UCSD-AML1 (cell line): Measurements from ENCODE around the gene RASGRF1.
"Not testable (repeated sequence)": the region's sequence is repeated elsewhere in the genome, so short reads cannot be mapped to it uniquely, and the experiment has no call there.

Source experiments
- DNase-seq: peaks from one replicate; lab custom pipeline; 2025; ENCODE audit not compliant: unreplicated experiment; lab: John Stamatoyannopoulos, UW

RASGRF1 gene

DNA sequence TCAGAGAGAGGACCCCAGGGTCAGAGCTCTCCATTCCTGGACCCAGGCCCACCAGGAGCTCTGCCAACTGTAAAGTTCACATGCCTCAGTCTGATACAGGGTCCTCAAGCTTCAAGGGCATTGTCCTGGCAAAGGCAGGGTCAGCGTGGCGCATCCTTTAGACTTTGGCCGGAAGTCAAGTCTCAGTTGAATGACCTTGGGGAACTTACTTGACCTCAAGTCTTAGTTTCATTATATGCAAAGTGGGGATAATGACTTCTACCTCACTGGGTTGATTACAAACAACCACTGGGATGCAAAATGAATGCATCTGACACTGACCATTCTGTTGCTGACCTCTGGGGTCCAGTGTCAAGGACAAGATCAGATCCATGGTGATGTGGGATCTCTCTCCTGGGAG lies 75.2 kb downstream of the RASGRF1 start:
- DNase-seq = no peak

DNA sequence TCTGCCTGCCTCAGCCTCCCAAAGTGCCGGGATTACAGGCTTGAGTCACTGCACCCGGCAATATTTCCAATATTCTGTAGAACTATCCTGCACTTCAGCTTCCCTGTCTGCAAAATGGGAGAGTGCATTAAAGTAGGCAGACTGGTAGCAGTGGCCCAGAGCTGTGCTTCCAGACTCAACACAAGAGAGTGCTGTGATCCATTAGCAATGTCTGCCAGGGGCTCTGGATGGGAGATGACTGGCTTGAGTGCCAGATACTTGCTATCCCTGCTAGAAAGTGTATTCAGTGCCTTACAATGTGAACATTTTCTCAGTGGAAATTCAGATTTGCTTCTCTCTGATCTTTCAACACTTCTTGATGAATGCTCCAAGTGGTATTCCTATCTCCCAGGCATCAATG lies 80.3 kb downstream of the RASGRF1 start:
- no peak for DNase-seq

GRCh38 chr15:79009379-79009778 lies 81.2 kb downstream of the RASGRF1 start:
- no peak for DNase-seq

- no peak for DNase-seq
Observed at GRCh38 chr15:79008659-79009058, 81.9 kb downstream of the RASGRF1 start.

GRCh38 chr15:79007066-79007465 lies 83.5 kb downstream of the RASGRF1 start:
- peak; percentile 73 for DNase-seq

DNA sequence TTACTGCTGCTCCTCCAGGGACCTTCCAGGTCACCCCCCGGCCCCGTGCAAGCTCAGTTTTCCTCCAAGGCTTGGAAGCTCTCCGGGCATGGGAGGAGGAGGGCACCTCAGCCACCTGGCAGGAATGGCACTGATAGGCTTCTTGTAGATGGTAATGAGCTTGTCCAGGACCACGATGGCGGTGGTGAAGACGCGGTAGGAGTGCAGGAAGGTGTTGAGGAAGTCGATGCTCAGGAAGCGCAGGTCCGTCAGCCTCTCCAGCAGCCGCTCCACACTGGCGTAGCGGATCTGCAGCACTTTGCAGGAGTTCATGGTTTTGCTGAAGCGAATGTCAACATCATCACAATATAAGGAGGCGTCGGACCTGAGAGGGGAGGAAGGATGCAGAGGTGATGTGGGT lies 84.5 kb downstream of the RASGRF1 start:
- DNase-seq = no peak

DNA sequence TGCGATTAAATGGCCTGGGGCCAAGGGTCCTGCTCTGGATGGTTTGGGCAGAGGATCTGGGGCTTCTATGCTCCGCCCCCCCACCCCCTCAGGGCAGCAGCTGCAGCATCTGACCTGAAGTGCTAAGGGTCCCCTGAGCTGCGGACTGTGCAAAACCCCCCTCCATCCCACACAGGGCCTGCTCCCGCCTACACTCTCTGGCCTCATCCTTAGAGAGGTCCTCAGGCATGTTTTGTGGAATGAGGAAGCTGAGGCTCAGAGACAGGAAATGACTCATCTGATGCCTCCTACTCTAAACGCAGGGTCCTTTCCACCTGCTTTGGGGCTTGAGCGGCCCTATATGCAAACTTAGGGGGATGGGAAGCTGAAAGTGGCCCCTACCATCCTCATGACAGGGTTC lies 86.2 kb downstream of the RASGRF1 start:
- peak; percentile 48 for DNase-seq

GRCh38 chr15:79003896-79004295 lies 86.7 kb downstream of the RASGRF1 start:
- no peak for DNase-seq

- DNase-seq = no peak
Observed at GRCh38 chr15:79003301-79003700, 87.3 kb downstream of the RASGRF1 start.

GRCh38 chr15:79002581-79002980 lies 88.0 kb downstream of the RASGRF1 start:
- DNase-seq = no peak

DNA sequence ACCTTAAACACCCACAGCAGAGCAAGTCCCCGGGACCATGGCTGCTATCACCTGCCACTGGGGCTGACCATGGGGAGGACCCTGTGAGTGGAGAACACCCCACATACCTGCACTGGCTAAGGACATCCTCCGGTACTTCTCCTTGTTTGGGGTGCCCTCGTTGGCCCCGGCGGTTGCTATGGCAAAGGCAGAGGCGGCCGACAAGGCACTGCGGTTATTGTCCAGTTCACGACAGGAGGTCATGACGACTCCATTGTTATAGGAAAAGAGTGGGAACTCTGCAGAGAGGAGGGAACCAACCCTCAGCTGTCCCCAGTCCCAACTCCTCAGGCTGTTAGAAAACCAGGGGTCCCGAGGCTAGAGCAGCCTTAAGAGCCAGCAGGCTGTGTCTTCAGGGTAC lies 90.9 kb downstream of the RASGRF1 start:
- DNase-seq = no peak

DNA sequence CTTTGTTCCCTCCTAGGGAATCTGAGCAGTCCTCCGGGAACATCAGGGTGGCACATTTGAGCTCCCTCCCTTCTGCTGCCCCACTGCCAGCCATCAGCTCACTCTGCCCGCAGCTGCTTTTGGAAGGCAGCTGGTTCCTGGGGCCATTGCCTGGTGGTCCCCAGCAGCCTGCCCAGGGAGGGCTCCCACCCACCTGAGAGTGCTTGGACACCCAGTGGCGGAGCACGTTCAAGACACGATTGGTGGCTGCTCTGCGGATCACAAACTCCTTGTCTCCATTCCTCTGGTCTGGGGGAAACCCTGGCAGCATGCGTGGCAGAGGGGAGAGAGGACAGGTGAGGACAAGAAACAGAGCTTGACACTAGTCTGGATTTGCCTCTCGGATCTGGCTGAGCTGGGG lies 92.1 kb downstream of the RASGRF1 start:
- no peak for DNase-seq

GRCh38 chr15:78997981-78998499 lies 92.5 kb downstream of the RASGRF1 start:
- DNase-seq = no peak

DNA sequence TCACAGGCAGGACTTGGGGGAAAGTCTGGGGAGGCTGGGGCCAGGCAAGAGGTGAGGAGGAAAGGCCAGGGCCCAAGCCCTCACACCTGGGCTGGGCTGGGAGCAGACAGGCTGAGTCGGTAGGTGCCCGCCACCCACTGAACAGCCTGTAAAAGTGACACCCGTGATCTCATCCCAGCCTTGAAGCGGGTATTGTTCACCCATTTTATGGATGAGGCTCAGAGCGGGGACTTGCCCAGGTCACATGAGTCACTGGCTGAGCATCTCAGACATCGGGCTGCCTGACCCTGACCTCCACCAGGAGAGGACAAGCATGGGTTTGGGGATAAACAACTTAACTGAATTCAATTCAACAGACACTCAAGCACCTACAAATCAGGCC lies 93.7 kb downstream of the RASGRF1 start:
- DNase-seq = no peak

GRCh38 chr15:78995921-78996893 lies 94.4 kb downstream of the RASGRF1 start:
- peak; percentile 48 for DNase-seq

GRCh38 chr15:78995161-78995560 lies 95.4 kb downstream of the RASGRF1 start:
- not testable (repeated sequence) for DNase-seq

DNA sequence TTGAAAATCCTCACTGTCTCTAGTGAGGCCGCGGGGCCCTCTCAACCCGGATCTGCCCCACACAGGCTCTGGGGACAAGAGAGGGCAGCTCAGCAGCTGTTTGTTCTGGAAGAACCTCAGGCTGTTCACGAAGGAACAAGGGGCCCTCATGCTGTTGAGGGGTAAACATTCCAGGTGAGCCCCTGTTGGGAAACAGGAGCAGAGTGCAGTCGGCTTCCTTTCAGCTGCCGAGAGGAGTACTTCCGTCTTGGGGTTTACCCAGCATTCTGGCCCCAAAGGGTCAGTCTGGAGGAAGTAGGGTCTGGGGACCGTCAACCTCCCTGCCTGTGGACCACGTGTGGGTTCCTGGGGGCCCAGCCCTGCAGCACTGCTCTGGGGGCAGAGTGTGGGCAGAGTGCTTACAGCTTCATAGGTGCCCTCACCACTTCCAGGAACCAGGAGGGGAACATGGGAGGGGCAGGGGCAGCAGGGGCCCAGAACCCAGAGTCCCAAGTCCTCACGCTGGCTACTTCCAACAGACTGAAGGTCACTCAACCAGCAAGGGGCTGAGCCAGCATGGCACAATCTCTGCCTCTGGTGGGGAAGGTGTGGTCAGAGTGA lies 96.5 kb downstream of the RASGRF1 start:
- DNase-seq = peak; percentile 29

- DNase-seq = no peak
Observed at GRCh38 chr15:78993257-78993930, 97.2 kb downstream of the RASGRF1 start.

- peak; percentile 51 for DNase-seq
Observed at GRCh38 chr15:78992416-78993256, 97.9 kb downstream of the RASGRF1 start.

- no peak for DNase-seq
Observed at GRCh38 chr15:78991879-78992278, 98.7 kb downstream of the RASGRF1 start.

- DNase-seq = no peak
Observed at GRCh38 chr15:78991476-78991875, 99.1 kb downstream of the RASGRF1 start.
